ENCODE data around the gene PAPPA. TPM values are rescaled to one million over a fixed set of nuclear protein-coding genes. Genes with fewer than 3 reads are reported as not detected.

PAPPA gene
- total and polyA plus RNA-seq, 8 donors: 0.45 to 11.7 (median 1.9) TPM

GRCh38 chr9:116320290-116320689 is 166.7 kb downstream of the PAPPA start:
- no peaks in the 10 kb centered on the region for H3K36me3 ChIP-seq
- no peak overlapping the region for H3K4me3 ChIP-seq
- no peak overlapping the region for H3K27ac ChIP-seq
- 40 to 52% (median 43%) methylated on average over 3 of the region's 3 CpGs for WGBS, 5 donors
- no peak for DNase-seq
- no peak for TF ChIP-seq POLR2AphosphoS5 (IDR thresholded peaks at IDR 0.05)
- TF ChIP-seq, protein P1, sequence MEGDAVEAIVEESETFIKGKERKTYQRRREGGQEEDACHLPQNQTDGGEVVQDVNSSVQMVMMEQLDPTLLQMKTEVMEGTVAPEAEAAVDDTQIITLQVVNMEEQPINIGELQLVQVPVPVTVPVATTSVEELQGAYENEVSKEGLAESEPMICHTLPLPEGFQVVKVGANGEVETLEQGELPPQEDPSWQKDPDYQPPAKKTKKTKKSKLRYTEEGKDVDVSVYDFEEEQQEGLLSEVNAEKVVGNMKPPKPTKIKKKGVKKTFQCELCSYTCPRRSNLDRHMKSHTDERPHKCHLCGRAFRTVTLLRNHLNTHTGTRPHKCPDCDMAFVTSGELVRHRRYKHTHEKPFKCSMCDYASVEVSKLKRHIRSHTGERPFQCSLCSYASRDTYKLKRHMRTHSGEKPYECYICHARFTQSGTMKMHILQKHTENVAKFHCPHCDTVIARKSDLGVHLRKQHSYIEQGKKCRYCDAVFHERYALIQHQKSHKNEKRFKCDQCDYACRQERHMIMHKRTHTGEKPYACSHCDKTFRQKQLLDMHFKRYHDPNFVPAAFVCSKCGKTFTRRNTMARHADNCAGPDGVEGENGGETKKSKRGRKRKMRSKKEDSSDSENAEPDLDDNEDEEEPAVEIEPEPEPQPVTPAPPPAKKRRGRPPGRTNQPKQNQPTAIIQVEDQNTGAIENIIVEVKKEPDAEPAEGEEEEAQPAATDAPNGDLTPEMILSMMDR (IDR thresholded peaks at IDR 0.05): no peak
- TF ChIP-seq EP300 (IDR thresholded peaks at IDR 0.05): no peak
- no peak for TF ChIP-seq POLR2A (IDR thresholded peaks at IDR 0.05)
- no peaks in the 10 kb centered on the region for H3K27me3 ChIP-seq
- peaks cover 0 to 8% (median 2%) of the 10 kb centered on the region in 4 donors for H3K4me1 ChIP-seq
- intact Hi-C loops (cut with DNase I; ENCODE audit: low total_unique reads): no loop called here
- no peaks in the 10 kb centered on the region for H3K9me3 ChIP-seq

DNA sequence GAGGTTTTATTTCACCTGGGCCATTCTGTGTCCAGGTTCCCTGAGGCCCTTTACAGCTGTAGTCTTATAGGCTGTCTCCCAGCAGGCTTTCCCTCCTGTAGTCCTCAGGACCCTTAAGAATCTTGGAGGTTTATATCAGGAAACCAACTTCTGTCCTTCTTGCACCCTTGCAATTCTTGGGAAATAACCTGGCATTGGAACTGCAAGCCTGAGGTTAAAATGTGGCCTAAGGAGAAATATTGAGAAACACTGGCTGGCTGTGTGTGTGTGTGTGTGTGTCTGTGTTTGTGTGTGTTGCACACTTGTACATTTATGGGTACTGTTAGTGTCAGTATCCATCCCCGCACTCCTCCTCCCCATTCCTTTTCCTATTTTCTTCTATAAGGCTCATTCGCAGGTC is 168.9 kb downstream of the PAPPA start:
- Histone ChIP-seq H3K4me3 (no peak overlapping the region), H3K36me3 (no peaks in the 10 kb centered on the region), H3K4me1 (peaks cover 0 to 12% (median 2%) of the 10 kb centered on the region in 4 donors), H3K9me3 (no peaks in the 10 kb centered on the region), H3K27me3 (no peaks in the 10 kb centered on the region), H3K27ac (no peak overlapping the region)
- TF ChIP-seq POLR2AphosphoS5 (IDR thresholded peaks at IDR 0.05): no peak
- TF ChIP-seq, protein P1 (IDR thresholded peaks at IDR 0.05): no peak
- no peak for TF ChIP-seq EP300 (IDR thresholded peaks at IDR 0.05)
- TF ChIP-seq POLR2A (IDR thresholded peaks at IDR 0.05): no peak
- intact Hi-C loops (cut with DNase I; ENCODE audit: low total_unique reads): no loop called here
- DNase-seq: no peak
- WGBS, 5 donors: 69 to 91% (median 83%) methylated on average over 2 of the region's 2 CpGs

- intact Hi-C loops (cut with DNase I; ENCODE audit: low total_unique reads): no loop called here
- TF ChIP-seq, protein P1 (IDR thresholded peaks at IDR 0.05): no peak
- TF ChIP-seq EP300 (IDR thresholded peaks at IDR 0.05) (no peak), POLR2A (IDR thresholded peaks at IDR 0.05) (no peak), POLR2AphosphoS5 (IDR thresholded peaks at IDR 0.05) (no peak)
- WGBS, 5 donors: 34 to 51% (median 49%) methylated on average over 11 of the region's 11 CpGs
- Histone ChIP-seq H3K27ac (no peak overlapping the region), H3K4me3 (no peak overlapping the region), H3K4me1 (peaks cover 0 to 16% (median 2%) of the 10 kb centered on the region in 4 donors), H3K9me3 (no peaks in the 10 kb centered on the region), H3K27me3 (no peaks in the 10 kb centered on the region), H3K36me3 (no peaks in the 10 kb centered on the region)
- peak in 1 of 2 donors; percentile 54 for DNase-seq
Observed at GRCh38 chr9:116323012-116323411, 169.4 kb downstream of the PAPPA start.

- intact Hi-C loops (cut with DNase I; ENCODE audit: low total_unique reads): no loop called here
- no peak for TF ChIP-seq POLR2A (IDR thresholded peaks at IDR 0.05)
- no peak for TF ChIP-seq EP300 (IDR thresholded peaks at IDR 0.05)
- TF ChIP-seq POLR2AphosphoS5 (IDR thresholded peaks at IDR 0.05): no peak
- TF ChIP-seq, protein P1 (IDR thresholded peaks at IDR 0.05): no peak
Observed at GRCh38 chr9:116323571-116323970, 170.0 kb downstream of the PAPPA start.

More at GRCh38 chr9:116323571-116323970, 170.0 kb downstream of the PAPPA start:
- H3K36me3 ChIP-seq: no peaks in the 10 kb centered on the region
- H3K27me3 ChIP-seq: no peaks in the 10 kb centered on the region
- H3K4me1 ChIP-seq: peaks cover 0 to 16% (median 2%) of the 10 kb centered on the region in 4 donors
- DNase-seq: no peak
- H3K4me3 ChIP-seq: no peak overlapping the region
- H3K27ac ChIP-seq: no peak overlapping the region
- H3K9me3 ChIP-seq: no peaks in the 10 kb centered on the region
